Activated T-helper 1 cell treated with anti-CD3 and anti-CD28 coated beads, Interleukin-2, amount 50 U/mL, for 16 hours (primary cell): ENCODE data around the gene OPRM1.
"Not testable (repeated sequence)": the region's sequence is repeated elsewhere in the genome, so short reads cannot be mapped to it uniquely, and the experiment has no call there.

Experiments
- DNase-seq, 2 donors: peaks; one replicate each; pipeline ENCODE4 v3.0.0-alpha.2; 2020; ENCODE audit warnings: low read depth in 1 of 2, low spot score in 1 of 2

OPRM1 gene

DNA sequence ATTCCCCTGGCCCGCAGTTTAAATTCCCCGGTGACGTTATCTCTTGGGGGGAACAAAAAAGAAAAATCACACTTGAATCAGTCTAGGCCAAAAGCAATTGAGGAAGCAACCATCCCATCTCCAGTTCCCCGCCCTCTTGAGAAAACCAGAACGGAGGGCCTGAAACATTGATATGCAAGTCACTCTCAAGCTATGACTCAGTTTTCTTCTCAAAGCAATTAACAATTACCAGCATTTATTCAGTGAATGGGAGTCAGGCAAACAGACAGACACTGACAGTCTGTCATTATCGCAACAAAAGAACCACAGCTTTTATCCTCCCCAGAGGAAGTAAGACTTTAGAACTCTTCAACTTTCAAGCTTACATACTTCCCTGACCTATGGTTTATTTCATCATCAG lies 100.9 kb downstream of the OPRM1 start:
- no peak for DNase-seq

DNA sequence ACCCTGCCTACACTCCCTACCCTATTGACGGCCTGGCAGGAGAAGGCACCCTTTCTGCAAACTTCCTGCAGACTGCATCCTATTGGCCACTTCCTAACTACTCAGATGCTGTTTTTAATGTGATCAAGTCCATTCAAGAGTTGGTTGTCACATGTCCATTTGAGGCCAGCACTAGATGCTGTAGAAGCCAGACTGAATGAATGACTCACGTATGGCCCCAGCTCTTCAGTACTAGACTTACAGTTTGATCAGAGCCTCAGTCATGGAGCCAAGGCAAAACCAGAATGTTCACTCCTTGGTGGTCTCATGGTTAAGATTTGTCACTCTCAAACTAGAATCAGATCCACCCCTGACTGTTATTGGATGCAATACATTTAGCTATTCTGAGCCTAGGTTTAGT lies 101.7 kb downstream of the OPRM1 start:
- no peak for DNase-seq

DNA sequence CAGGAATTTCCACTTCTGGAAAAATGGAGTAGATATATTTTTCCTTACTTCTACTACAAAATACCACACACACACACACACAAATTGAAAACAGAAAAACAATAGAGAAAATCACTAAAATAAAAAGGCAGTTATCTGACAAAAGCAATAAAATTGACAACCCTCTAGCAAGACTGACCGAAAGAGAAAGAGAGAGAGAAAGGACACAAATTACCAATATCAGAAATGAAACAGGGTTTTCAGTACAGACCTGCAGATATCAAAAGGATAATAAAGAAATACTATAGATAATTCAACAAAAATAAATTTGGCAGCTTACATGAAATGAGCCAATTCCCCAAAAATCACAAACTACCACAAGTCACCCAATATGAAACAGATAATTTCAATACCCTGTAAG lies 104.7 kb downstream of the OPRM1 start:
- DNase-seq, result no peak

DNA sequence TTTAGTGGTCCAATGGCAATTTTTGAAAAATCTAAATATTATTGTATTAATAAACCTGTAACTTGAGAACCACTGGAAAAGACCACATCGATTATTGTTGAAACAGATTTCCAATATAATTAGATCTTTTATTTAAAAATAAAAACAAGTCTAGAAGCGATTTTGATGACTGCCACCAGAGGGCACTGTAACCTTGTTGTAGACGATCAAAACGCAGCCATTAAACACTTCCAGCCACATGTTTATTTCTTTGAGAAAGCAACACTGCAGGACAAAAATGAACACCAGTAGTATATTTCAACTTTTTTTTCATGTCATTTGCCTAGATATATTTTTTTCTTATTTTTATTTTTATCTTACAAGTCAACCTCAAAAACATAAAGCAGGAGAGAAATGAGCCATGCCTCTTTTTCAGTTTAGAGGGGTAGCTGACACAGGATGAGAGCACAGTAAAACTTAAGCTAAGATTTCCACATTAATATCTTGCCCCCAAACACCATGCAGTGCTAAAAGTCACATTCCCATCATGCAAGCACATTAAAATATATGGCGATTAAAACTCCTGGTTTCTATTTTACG lies 115.4 kb downstream of the OPRM1 start:
- peak; percentile 33 to 38 for DNase-seq

DNA sequence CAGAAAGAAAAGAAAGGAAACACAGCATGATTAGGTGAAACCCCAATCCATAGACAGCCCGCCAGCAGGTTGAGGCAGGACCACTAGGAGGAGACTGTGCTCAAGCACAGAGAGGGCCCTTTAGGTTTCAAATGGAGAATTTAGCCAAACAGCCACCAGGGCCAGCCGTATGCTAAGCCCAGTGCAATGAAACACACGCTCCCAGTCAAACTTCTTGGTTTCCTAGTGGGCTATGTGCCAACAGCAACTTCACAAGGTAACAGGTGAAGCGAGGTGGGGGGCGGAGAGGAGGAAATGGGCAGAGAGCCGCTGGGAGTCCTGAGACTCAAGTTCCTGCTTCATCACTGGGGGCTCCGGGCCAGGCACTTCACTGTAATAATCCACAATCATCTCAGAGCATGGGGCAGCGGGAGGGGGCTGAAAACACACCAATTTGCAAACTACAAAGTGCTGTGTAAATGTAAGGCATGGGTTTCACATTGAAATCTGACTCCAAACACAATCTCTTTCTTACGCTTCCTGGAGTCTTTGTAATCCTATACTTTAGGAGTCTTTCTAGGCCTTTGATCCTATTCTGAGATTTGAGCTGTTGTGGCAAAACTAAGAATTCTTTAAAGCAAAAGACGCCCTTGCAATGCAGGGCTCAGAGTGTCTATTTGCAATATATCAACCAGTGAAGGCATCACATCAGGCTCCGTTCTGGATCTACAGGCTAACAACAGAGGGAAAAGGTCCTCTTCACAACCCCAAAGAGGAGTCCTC lies 117.3 kb downstream of the OPRM1 start:
- DNase-seq, result peak; percentile 14 to 29

DNA sequence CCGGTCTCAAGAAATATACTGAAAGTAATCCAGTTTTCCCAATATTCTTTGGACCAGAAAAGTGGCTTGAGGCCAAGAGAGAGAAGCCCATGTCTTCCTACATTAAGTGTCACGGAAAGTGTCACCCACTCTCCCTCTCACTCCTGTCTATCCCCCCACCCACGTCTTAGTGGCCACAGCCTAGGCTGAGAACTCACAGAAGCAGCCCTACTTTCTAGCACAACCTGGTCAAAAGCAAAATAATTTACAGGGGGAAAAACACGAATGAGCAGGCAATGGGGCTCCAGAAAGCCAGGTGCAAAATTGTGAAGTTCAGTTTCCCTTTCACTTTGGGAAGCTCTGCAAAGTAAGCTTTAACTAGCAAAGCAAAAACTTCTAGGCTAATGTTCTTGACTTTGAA lies 118.0 kb downstream of the OPRM1 start:
- no peak for DNase-seq

DNA sequence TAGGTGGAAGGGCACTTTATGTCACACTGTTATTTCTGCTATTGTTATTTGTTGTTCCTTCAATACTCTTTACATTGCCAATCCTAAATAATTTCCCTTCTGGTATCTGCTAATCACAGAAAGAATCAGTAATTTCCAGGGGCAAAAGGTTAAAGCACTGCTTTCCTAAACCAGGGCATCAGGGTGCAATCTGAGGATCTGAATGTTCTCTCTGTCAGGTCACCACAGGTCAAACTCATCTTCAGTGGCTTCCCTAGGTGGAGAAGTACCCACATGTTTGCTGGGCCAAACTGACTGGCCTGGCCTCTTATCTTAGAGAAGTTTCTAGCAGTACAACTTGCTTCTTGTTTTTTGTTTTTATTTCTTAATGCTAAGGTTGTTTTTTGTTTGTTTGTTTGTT lies 118.7 kb downstream of the OPRM1 start:
- no peak for DNase-seq

DNA sequence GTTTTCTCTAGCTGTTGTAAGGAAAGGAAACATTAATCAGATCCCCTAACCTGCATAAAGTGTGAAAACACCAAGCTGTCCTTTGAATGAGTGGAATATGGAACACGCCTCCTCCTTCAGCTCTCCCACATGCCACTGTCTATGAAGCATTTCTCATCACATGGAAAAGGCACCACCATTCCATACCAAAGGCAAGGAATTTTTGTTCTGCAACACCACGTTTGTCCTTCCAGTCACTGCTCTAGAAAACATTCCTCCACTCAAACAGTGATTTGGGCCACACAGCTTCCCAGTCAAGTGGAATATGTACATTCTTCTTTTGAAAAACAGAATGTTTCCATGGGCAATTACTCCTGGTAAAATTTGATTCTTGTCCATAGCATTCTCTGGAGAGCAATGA lies 120.1 kb downstream of the OPRM1 start:
- DNase-seq, result no peak

DNA sequence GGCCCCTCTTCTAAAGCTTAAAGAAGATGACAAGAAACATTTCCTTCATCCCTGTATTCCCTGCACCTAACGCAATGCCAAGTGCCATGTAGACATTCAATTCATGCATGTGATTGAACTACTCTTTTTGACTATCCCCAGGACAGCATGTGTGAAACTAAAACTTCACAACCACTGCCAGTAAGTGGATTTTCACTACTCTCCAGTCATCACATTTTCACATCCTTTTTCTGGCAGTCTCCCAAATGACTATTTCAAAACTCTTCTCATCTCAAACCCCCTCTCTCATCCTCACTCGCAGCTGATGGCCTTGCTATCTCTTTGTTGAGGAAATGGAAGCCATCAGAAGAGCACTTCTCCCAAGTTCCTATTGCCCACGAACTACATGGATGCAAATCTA lies 122.6 kb downstream of the OPRM1 start:
- DNase-seq, result no peak

DNA sequence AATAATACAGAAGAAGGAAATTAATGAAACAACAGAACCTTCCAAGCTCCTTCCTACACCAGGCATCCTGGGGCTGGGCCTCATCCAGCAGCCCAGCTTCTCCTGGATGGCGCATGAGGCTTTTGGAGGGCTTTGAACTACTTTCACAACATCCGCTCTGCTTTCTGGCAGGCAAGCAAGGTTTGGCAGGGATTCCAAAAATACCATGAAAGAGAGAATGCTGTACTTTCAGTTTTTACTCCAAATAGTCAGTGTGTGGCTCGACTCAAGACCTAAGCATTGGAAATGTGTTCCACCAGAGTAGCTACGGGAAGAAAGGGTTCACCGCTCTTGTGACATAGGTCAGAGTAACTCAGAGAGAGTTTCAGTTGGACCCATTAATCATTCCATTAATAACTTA lies 125.4 kb downstream of the OPRM1 start:
- DNase-seq, result no peak

DNA sequence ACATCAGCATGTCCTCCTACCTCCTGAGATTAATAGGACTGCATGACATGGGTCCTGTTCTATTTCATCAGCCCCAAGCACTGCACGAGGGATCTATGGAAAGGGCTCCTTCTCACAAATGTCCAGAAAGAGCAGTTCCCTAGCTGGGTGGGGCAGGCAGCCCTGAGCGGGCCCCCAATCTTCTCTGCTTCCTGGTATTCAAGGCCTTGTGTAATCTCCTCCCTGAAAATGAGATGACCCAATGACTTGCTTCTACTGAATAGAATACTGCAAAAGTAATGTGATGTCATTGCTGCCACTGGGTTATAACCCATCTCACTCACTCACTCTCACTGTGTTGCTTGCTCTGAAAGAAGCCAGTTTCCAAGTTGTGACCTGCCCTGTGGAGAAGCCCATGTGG lies 126.4 kb downstream of the OPRM1 start:
- DNase-seq, result no peak

DNA sequence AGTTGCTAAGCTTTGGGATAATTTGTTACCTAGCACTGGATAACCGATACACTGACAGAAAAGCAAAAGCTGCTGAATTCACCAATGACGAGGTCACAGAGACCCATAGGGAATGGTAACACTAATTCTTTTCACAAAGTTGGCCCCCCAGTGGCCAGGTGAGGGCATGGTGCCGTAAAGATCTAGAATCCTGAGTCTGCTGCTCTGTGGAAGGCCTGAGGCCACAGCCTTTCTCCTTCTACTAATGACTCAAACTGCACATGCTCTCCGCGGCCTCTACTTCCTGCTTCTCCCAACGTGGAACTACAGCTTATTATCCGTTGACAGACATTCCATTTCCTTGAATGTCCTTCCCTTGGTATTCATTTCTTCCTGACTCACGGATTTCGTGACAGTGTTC lies 127.1 kb downstream of the OPRM1 start:
- DNase-seq, result no peak

DNA sequence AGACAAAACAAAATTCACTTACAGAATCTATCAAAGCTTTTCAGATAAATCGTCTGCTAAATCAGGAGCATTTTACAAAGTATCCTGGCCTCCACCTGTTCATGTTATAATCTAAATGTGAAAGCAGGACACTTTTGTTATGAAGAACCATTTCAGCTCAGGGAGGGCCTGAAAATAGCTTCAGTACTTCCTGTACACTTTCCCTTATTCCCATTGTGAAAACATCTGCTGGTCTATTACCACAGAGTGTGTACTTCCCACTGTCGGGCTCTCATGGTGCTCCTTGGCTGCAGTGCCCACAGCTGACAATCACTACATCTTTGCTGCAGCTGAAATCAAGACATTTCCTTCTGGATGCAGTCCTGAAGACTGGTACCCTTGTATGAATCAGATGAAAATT lies 128.1 kb downstream of the OPRM1 start:
- DNase-seq, result no peak

DNA sequence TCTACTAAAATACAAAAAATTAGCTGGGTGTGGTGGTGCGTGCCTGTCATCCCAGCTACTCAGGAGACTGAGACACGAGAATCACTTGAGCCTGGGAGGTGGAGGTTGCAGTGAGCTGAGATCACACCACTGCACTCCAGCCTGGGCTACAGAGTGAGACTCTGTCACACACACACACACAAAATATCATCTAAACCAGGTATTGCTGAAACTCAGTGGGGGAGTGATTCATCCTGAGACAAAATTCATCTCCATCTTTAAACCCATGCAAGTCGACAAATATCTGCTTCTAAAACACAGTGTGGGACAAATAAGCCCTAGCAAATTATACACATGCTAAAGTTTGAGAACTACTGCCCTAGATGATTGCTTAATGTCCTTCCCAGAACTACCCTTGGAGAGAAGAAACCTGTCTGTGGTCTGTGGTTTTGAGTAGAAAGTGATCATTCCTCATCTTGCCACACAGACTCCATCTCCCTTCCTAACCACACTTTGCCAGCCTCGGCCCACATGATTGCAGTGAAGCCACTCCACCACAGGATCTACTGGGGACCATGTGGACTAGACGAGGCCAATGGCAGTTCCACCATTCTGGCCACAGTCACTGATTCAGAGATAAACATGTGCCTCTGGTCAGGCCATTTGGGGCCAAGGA lies 130.3 kb downstream of the OPRM1 start:
- no peak for DNase-seq

DNA sequence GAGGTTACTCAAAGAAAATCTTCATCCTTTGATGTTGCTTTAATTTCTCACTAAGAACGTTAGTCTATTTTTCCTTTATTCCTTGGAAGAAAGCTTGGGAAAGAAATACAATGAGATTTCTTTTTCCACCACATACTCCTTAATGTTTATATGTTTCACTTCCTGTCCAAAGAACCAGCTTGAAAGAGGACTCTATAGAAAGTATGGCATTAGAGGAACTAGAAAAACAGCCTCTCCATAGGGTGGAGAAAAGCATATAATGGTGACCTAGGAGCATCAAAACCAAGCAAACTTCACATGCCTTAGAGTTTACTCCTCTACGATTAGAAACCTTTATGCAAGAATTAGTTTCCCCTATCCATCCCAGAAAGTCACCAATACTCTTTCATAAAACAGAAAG lies 131.1 kb downstream of the OPRM1 start:
- no peak for DNase-seq

DNA sequence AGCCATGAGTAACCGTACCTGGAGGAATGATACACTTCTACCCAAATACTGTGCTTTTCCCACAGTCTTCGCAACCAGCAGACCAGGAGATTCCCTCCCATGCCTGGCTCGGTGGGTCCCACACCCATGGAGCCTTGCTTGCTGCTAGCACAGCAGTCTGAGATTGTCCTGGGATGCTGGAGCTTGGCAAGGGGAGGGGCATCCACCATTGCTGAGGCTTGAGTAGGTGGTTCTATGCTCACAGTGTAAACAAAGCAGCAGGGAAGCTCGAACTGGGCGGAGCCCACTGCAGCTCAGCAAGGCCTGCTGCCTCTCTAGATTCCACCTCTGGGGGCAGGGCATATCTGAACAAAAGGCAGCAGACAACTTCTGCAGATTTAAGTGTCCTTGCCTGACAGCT lies 133.4 kb downstream of the OPRM1 start:
- DNase-seq, result not testable (repeated sequence)

DNA sequence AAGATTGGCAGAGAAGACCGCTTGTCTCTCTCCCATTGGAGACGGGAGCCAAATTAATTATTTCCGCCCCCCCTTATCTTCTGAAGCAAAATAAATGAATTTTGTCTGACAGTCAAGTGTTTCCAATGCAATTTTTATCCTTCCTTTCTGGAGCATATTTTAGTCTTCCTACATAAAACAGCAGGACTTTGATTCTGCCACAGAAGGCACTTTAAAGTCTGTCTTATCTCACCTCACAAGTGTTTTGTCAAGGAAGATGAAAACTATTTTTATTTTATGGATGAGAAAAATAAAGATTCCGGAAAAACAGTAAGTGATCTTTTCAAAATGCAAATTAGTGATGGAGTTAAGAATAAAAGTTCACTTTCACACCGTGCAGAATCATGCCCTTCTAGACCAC lies 140.4 kb downstream of the OPRM1 start:
- DNase-seq, result no peak

DNA sequence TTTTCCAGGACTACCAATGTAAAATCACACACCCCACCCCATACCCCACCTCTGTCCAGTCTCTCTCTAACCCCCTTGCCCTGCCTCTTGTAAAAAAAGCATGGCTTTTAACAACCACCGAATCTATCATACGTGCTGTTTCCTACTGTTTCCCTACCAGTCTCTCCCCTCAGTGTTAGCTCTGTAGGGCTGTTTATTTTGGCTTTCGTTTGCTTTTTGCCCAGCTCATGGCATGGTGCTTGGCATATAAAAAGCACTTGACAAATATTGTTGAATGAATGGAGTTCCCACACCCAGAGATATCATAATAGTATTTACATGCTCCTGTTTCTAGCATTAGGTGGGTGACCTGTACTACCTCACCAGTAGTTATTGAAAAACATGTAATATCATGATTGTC lies 148.2 kb downstream of the OPRM1 start:
- DNase-seq, result no peak

DNA sequence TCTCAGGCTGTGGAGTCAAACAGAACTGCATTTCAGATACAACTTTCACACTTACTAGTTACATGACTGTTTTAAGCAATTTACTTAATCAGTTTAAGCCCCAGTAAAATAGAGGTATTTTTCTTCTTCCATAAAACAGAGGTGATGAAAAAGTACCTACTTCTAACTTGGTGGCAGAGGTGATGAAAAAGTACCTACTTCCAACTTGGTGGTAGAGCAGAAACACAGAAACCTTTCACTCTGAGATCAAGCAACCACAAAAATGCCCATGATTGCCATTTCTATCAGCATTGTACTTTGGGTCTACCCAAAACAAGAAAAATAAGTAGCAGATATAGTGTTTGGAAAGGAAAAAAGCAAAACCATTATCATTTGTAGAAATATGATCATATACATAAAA lies 148.7 kb downstream of the OPRM1 start:
- no peak for DNase-seq

DNA sequence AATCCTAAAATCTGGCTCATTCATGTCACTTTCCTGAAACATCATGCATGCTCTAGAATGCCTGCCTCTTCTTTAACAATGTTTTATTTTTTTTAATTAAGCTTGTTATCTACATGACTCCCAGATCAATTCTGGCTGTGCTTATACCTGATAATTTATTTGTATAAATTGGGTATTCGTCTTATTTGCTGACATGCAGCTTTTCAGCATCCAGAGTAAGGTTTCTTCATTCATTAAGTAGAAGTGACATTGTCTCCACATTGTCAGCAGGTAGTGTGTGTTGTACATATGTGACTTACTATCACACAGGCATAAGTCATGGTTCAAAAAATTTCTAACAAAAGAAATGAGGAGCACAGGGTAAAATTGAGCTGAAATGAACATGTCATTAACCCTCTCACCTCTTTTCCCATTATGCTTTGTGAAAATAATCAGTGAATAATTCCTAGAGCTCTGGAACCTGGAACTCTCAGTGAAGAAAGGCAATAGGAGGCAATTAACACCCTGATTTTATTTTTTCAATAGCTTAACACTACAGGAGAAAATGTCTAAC lies 157.4 kb downstream of the OPRM1 start:
- DNase-seq, result no peak

DNA sequence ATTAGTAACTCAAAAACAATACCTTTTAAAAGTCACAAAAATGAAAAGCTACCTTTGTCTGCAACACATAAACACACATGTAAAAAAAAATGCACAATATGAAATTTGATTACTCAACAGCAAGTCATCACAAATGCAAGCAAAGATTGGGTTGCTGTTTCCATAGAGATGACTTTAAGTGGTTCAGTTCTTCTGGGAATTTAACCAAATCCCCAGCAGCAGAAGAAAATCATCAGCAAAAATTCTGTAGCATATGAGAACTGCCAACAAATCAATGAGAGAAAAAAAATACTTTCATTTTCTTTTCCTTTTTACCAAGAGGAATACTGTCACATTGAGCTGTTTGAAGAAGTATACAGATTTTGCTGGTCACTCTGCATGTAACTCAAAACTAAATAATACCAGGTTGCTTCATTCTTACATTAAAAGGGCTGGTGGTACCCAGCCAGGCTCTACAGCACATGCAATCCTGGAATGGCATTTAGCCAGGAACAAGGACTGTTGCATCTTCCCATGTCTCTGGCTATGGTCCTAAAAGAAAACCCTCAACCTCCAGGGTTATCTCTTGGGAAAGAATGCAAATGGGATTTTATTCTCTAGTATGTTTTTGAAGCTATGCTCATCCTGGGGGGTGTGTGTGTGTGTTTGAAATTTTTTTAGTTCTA lies 158.3 kb downstream of the OPRM1 start:
- no peak for DNase-seq

DNA sequence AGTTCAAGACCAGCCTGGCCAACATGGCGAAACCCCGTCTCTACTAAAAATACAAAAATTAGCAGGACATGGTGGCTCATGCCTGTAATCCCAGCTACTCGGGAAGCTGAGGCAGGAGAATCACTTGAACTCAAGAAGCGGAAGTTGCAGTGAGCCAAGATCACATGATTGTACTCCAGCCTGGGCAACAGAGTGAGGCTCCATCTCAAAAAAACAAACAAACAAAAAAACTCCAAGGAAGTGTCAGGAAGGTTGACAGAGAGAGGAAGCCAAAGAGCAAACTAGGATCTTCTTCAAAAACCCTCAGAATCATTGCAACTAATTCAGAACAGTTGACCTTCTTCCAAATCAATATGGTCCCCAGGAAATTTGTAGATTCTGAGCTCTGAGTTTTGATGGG lies 162.6 kb downstream of the OPRM1 start:
- DNase-seq, result not testable (repeated sequence)
